HepG2 (cell line): Measurements from ENCODE around the gene BPIFB6. TPM values are rescaled to one million over a fixed set of nuclear protein-coding genes. Genes with fewer than 3 reads are reported as not detected.

Experiments
- CAMTA2 ChIP-seq: sonication (generic); formaldehyde crosslinking; IDR thresholded peaks from 2 replicates; pipeline ENCODE4 v1.4.0; 2020; ENCODE audit warnings: mild to moderate bottlenecking, missing genetic modification reagents, borderline replicate concordance
- CC2D1A ChIP-seq: sonication (generic); formaldehyde crosslinking; IDR thresholded peaks from 2 replicates; pipeline ENCODE4 v1.8.1; 2023; ENCODE audit warnings: mild to moderate bottlenecking, missing genetic modification reagents
- DR1 ChIP-seq: sonication (generic); formaldehyde crosslinking; IDR thresholded peaks from 2 replicates; pipeline ENCODE4 v1.8.0; 2021; ENCODE audit warnings: mild to moderate bottlenecking, missing genetic modification reagents, inconsistent platforms
- GFI1 ChIP-seq: sonication (generic); formaldehyde crosslinking; IDR thresholded peaks from 2 replicates; pipeline ENCODE4 v1.5.0; 2020; ENCODE audit warnings: missing genetic modification reagents, mild to moderate bottlenecking, borderline replicate concordance
- MTF2 ChIP-seq: sonication (generic); formaldehyde crosslinking; IDR thresholded peaks from 2 replicates; pipeline ENCODE4 v1.5.0; 2020; ENCODE audit warnings: missing genetic modification reagents, borderline replicate concordance
- NFE2L2 ChIP-seq: fragments of 150-350 bp; IDR thresholded peaks from 2 replicates; pipeline ENCODE4 v1.6.1; 2014; ENCODE audit warnings: low read length
- ZBTB42 ChIP-seq: sonication (generic); formaldehyde crosslinking; IDR thresholded peaks from 2 replicates; pipeline ENCODE4 v1.5.0; 2020; ENCODE audit warnings: mild to moderate bottlenecking, missing genetic modification reagents
- ZNF136 ChIP-seq: sonication (generic); formaldehyde crosslinking; IDR thresholded peaks from 2 replicates; pipeline ENCODE4 v1.8.1; 2022; ENCODE audit warnings: low read depth, mild to moderate bottlenecking, moderate library complexity, missing genetic modification reagents
- ZNF20 ChIP-seq: sonication (generic); formaldehyde crosslinking; IDR thresholded peaks from 2 replicates; pipeline ENCODE4 v1.4.0; 2020; ENCODE audit warnings: mild to moderate bottlenecking, moderate library complexity, missing genetic modification reagents
- ZNF225 ChIP-seq: sonication (generic); formaldehyde crosslinking; IDR thresholded peaks from 2 replicates; pipeline ENCODE4 v1.4.0; 2020; ENCODE audit warnings: mild to moderate bottlenecking, missing genetic modification reagents
- ZNF337 ChIP-seq: sonication (generic); formaldehyde crosslinking; IDR thresholded peaks from 2 replicates; pipeline ENCODE4 v1.5.1; 2020; ENCODE audit warnings: missing genetic modification reagents, low read depth, mild to moderate bottlenecking, borderline replicate concordance
- ZNF367 ChIP-seq: sonication (generic); formaldehyde crosslinking; IDR thresholded peaks from 2 replicates; pipeline ENCODE4 v1.4.0; 2020; ENCODE audit warnings: missing genetic modification reagents, borderline replicate concordance
- ZNF746 ChIP-seq: sonication (generic); formaldehyde crosslinking; IDR thresholded peaks from 2 replicates; pipeline ENCODE4 v1.8.0; 2022; ENCODE audit warnings: mild to moderate bottlenecking, missing genetic modification reagents
- polyA plus RNA-seq, 8 experiments: library from polyadenylated mRNA; depleted of rRNA in 3 of 8; stranded (reverse) in 7 of 8; unstranded in 1 of 8; fragments of >200 nt; fragmentation: Illumina TruSeq in 4 of 8; extraction: Trizol in 4 of 8; gene quantifications; 2 replicates each; pipeline versions ENCODE4 v1.2.1 to v1.2.3, GENCODE V29; 2011 to 2016; ENCODE audit warnings: low read depth in 4 of 8, missing spikeins in 1 of 8, mixed read lengths in 1 of 8; ENCODE audit not compliant: insufficient read depth in 1 of 8
- total RNA-seq, 5 experiments: library from RNA; depleted of rRNA; stranded (reverse); fragments of >200 nt; fragmentation: Illumina TruSeq; extraction: Trizol; gene quantifications; 2 replicates each; pipeline ENCODE4 v1.2.3, GENCODE V29; 2016; ENCODE audit warnings: low read depth in 1 of 5
- TF ChIP-seq, protein P1 (sequence below): IDR thresholded peaks from 2 replicates; pipeline ENCODE4 v1.6.1; 2016; ENCODE audit warnings: missing biosample characterization, missing genetic modification reagents, low read depth
- TF ChIP-seq, protein P2 (sequence below): sonication (generic); formaldehyde crosslinking; IDR thresholded peaks from 2 replicates; pipeline ENCODE4 v1.4.0; 2020; ENCODE audit warnings: mild to moderate bottlenecking, missing genetic modification reagents
- TF ChIP-seq, protein P3 (sequence below): IDR thresholded peaks from 2 replicates; pipeline ENCODE4 v1.4.0; 2020; ENCODE audit warnings: mild to moderate bottlenecking, missing genetic modification reagents

Gene BPIFB6
- total and polyA plus RNA-seq, 2 of the 13 experiments (the other 11 are each of a cell fraction or from before 2014, with no cell fraction given), result 0.13 to 1.7 TPM

DNA sequence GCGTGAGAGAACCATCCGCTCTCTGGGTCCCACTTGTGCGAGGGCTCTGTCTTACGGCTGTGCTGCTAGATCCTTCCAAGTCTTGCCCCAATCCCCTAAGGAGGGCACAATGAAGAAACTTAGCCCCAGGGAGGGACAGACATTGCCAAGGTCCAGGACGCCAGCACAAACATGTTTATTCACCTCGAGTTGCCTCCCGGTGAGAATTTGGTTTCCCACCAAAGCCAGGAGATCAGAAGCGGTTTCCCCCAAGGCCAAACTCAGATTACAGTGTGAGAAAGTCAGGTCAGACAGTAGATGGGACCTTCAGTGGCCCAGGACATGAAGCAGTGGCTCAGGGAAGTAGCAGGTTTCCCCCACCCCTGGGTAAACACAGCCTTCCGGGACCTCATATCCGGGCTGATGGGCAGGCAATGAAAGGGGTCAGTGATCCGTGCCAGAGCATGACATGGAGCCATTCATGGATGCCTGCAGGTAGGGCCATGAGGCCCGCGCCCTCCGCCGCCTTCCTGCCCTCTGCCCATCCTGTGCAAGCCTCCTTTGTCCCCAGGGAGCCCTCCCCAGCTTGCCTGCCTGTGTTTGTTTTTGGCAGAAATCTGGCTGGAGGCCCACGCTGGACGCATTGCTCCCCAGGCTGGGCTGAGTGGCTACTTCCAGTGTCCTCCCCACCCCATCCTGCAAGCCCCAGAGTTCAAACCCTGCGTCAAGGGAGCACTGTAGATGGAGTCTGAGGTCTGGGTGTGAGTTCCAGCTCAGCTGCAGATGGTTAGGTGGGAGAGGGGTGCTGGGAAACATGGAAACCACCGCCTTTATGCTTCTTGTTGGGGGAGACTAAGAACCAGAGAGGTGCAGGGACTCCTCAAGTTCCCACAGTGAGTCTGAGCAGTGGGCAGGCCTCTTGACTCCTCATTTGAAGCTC is 22.0 kb upstream of the BPIFB6 start (continued):
- TF ChIP-seq, protein P1, sequence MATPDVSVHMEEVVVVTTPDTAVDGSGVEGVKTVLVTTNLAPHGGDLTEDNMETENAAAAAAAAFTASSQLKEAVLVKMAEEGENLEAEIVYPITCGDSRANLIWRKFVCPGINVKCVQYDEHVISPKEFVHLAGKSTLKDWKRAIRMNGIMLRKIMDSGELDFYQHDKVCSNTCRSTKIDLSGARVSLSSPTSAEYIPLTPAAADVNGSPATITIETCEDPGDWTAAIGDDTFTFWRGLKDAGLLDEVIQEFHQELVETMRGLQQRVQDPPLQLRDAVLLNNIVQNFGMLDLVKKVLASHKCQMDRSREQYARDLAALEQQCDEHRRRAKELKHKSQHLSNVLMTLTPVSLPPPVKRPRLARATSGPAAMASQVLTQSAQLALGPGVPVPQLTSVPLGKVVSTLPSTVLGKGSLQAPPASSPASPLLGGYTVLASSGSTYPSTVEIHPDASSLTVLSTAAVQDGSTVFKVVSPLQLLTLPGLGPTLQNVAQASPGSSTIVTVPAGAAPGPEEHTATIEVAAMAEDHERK, result peak; percentile 16; the same call in 1 of the 2 replicates
- TF ChIP-seq GFI1 (peak; percentile 94), ZNF337 (CRISPR knock-in tag) (peak; percentile 98), ZNF367 (CRISPR knock-in tag) (no peak), NFE2L2 (no peak), CC2D1A (CRISPR knock-in tag) (no peak), ZNF20 (CRISPR knock-in tag) (no peak), ZBTB42 (CRISPR knock-in tag) (peak; percentile 44; the same call in 1 of the 2 replicates), DR1 (CRISPR knock-in tag) (no peak), MTF2 (CRISPR knock-in tag) (0 out of 2 replicates have a peak, but pooled peaks have one; percentile 82), ZNF225 (CRISPR knock-in tag) (0 out of 2 replicates have a peak, but pooled peaks have one; percentile 26), ZNF746 (peak; percentile 99), ZNF136 (peak; percentile 97; the same call in 1 of the 2 replicates), CAMTA2 (CRISPR knock-in tag) (0 out of 2 replicates have a peak, but pooled peaks have one; percentile 14)
- TF ChIP-seq, protein P2, sequence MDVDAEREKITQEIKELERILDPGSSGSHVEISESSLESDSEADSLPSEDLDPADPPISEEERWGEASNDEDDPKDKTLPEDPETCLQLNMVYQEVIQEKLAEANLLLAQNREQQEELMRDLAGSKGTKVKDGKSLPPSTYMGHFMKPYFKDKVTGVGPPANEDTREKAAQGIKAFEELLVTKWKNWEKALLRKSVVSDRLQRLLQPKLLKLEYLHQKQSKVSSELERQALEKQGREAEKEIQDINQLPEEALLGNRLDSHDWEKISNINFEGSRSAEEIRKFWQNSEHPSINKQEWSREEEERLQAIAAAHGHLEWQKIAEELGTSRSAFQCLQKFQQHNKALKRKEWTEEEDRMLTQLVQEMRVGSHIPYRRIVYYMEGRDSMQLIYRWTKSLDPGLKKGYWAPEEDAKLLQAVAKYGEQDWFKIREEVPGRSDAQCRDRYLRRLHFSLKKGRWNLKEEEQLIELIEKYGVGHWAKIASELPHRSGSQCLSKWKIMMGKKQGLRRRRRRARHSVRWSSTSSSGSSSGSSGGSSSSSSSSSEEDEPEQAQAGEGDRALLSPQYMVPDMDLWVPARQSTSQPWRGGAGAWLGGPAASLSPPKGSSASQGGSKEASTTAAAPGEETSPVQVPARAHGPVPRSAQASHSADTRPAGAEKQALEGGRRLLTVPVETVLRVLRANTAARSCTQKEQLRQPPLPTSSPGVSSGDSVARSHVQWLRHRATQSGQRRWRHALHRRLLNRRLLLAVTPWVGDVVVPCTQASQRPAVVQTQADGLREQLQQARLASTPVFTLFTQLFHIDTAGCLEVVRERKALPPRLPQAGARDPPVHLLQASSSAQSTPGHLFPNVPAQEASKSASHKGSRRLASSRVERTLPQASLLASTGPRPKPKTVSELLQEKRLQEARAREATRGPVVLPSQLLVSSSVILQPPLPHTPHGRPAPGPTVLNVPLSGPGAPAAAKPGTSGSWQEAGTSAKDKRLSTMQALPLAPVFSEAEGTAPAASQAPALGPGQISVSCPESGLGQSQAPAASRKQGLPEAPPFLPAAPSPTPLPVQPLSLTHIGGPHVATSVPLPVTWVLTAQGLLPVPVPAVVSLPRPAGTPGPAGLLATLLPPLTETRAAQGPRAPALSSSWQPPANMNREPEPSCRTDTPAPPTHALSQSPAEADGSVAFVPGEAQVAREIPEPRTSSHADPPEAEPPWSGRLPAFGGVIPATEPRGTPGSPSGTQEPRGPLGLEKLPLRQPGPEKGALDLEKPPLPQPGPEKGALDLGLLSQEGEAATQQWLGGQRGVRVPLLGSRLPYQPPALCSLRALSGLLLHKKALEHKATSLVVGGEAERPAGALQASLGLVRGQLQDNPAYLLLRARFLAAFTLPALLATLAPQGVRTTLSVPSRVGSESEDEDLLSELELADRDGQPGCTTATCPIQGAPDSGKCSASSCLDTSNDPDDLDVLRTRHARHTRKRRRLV, result peak; percentile 68; the same call in 1 of the 2 replicates
- TF ChIP-seq, protein P3, sequence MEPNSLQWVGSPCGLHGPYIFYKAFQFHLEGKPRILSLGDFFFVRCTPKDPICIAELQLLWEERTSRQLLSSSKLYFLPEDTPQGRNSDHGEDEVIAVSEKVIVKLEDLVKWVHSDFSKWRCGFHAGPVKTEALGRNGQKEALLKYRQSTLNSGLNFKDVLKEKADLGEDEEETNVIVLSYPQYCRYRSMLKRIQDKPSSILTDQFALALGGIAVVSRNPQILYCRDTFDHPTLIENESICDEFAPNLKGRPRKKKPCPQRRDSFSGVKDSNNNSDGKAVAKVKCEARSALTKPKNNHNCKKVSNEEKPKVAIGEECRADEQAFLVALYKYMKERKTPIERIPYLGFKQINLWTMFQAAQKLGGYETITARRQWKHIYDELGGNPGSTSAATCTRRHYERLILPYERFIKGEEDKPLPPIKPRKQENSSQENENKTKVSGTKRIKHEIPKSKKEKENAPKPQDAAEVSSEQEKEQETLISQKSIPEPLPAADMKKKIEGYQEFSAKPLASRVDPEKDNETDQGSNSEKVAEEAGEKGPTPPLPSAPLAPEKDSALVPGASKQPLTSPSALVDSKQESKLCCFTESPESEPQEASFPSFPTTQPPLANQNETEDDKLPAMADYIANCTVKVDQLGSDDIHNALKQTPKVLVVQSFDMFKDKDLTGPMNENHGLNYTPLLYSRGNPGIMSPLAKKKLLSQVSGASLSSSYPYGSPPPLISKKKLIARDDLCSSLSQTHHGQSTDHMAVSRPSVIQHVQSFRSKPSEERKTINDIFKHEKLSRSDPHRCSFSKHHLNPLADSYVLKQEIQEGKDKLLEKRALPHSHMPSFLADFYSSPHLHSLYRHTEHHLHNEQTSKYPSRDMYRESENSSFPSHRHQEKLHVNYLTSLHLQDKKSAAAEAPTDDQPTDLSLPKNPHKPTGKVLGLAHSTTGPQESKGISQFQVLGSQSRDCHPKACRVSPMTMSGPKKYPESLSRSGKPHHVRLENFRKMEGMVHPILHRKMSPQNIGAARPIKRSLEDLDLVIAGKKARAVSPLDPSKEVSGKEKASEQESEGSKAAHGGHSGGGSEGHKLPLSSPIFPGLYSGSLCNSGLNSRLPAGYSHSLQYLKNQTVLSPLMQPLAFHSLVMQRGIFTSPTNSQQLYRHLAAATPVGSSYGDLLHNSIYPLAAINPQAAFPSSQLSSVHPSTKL (CRISPR knock-in tag), result peak; percentile 99
